Measurements from ENCODE around the gene TRIP10.

- TF ChIP-seq EZH2 (IDR thresholded peaks at IDR 0.05; ENCODE audit: borderline replicate concordance, insufficient read depth, low read length, poor library complexity, severe bottlenecking) (no peak), CTCF (IDR thresholded peaks at IDR 0.05; ENCODE audit: poor library complexity, severe bottlenecking) (no peak), EP300 (conservative IDR thresholded peaks at IDR 0.05; ENCODE audit: poor library complexity, severe bottlenecking) (no peak), MXI1 (conservative IDR thresholded peaks at IDR 0.05; ENCODE audit: poor library complexity, severe bottlenecking) (no peak)
Measured at GRCh38 chr19:6707658-6708018, 31.8 kb upstream of the TRIP10 start.
